Erythroblast (primary cell): ENCODE data around the gene PSAT1.

Experiments
- GATA1 ChIP-seq: IDR thresholded peaks from 2 replicates; pipeline ENCODE4 v1.6.1; 2011; ENCODE audit warnings: low read depth, mild to moderate bottlenecking, control low read depth, low read length, moderate library complexity
- POLR2A ChIP-seq: IDR thresholded peaks from 2 replicates; pipeline ENCODE4 v1.6.1; 2011; ENCODE audit warnings: mild to moderate bottlenecking, low read length

GRCh38 chr9:78286946-78287388, 10.0 kb upstream of the PSAT1 start:
- no peak for TF ChIP-seq POLR2A
- TF ChIP-seq GATA1: no peak
